Measurements from ENCODE around the gene ELL. TPM values are rescaled to one million over a fixed set of nuclear protein-coding genes. Genes with fewer than 3 reads are reported as not detected.

ELL gene
- polyA plus RNA-seq, 1 donor = 20.8 TPM

DNA sequence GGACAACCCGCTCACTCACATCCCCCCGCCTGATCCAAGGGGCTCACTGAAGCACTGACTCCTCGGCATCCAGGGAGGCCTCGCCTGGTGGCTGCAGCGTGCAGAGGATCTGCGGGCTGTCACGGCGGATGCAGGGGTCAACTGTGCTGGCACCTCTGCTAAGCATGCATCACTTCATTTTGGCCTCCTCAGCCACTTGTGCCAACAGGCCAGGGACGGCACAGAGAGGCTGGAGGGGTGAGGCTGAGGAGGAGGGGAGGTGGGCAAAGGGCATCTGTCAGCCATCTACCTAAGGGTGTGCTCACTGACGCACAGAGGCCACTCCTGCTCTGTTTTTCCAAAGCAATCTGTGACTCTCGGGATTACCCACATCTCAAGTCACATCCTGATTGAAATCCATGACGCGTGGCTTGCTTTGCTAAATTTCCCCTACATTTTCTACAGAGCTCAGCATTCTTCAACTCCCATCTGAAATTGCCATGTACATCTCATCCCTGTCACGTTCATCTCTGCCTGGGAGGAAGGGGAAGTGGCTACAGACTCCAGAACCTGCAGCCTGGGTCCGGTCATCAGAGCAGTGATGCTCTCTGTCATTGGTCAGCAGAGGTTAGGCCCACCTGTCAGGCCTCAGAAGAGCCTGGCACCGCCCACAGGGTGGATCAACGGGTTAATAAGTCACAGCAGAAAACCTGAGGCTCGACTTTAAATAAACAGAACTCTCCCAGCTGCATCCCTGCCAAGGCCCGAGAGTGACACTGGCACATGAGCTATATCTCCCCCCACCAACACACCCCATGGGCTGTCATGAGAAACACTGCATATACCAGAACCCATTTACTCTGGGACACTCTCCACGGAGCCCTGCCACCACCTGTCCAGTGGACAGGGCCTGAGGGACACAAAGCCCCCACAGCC is 17.6 kb downstream of the ELL start:
- DNase-seq = no peak

DNA sequence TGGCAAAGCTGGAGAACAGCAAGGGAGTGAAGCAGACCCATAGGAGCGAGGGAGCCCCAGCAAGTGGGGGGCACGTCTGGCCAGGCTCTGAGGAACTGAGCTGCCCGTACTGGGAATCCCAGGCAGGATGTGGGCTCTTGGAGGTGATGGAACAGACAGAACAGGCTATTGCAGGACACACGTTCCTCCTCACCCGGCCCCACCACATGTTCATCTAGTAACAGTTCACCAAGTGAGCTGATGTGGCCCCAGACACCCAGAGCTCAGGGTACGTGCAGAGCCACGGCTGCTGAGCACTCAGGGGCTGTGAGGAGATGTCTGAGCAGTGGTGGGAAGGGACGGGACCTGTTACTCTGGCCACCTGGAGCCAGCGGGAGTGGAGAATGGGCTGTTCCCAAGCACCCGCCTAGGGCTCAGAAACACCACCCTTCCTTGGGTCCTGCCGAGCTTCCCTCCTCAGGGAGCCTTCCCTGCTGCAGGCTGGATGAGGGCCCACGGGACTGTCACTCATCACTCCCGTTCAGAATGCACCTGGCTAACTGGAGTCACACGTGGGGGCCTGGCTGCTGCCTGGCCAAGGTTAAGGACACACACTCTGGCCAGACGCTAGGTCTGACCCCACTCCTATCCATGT is 18.4 kb downstream of the ELL start:
- DNase-seq = no peak

DNA sequence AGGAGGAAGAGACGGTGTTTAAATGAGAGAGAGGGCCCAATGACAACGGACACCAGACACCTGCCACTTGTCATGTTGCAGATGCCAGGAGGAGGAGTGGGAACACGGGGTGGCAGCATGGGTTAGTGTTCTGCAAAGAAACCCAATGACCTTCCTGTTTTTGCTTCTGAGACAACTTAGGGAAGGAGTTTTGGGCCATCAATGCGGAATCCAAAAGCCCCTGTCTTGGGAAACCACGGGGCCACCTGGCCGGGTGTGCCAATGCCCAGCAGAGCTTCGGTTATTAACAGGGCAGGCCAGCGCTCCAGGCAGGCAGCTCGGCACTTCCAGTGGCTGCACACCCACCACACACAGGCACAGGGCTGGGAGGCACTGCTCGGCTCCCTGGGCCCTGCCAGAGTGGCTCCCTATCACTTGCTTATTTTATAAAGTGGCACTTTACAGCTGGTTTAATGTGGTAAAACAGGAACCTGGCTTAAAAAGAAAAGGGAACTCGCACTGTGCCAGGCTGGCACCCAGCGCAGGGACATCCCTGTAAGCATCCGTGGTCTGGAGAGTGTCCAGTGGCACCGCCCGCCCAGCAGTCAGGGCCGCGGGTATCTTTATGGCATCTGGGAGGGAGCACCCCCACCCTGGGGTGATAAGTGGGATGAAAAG is 19.1 kb downstream of the ELL start:
- no peak for DNase-seq

DNA sequence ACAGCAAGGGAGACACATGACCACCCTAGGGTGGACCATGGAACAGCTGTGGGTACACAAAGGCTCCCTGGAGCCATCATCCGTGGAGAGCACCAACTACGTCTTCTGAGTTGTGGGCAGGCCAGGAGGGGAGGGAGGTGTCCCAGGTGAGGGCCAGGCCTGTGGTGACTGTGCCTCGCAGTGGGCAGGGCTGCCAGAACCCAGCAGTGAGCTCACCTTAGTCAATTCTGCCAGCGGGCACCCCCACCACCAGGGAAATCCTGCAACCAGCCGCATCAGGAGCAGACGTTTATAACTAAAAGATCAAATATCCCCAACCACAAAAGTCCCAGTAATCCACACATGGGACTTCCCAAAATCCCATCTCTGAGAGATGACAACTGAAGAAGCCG is 19.6 kb downstream of the ELL start:
- DNase-seq = no peak

DNA sequence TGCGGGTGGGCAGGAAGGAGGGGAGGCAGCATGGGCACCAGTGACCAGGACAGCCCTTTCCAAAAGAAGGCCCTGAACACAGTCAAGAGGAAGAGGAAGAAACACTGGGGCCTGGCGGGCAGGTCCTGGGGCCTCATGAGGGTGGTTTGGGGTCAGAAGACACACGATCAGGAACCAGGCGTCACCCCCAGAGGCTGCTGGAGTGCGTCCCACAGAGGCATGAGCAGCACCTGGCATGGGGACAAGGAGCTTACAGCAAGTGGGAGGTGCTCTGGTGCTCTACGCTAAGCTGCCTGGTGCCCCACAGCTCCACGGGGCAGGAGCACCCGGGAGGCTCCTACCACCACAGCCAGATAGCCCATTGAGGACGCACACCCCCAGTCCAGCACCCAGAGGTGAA is 20.0 kb downstream of the ELL start:
- no peak for DNase-seq

DNA sequence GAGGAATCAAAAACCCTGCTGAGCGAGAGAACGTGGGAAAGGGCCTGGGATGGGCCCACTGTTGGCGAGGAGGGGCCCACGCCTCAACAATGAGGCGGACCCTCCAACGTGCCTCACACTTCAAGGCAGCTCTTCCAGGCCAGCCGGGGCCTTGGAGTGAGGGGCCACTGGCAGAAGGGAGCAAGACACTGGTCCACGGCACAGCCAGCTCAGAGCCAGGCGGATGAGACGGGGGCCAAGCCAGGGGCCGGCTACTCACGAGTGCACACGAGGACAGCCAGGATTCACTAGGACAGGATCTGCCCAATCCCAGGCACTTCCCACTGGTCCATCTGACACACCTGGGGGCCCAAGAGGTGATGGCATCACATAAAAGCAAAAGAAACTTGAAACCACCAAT is 20.5 kb downstream of the ELL start:
- DNase-seq = no peak

DNA sequence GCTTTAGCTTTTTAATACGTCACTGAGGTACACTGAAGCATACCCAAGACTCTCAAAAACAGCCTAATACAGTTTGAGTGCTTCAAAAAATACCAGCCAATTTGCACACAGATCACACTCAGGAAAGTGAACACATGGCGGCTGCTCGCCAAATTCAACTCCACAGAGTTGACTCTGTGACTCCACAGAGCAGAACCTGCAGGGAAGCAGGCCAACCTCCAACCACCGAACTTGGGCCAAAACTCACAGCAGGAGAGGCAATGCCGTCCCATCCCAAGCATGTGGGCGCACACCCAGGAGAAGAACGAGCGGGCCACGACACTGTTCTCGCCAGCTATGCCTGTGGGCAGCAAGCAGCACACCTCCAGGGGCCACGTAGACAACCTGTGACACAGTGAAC is 21.1 kb downstream of the ELL start:
- DNase-seq = no peak

DNA sequence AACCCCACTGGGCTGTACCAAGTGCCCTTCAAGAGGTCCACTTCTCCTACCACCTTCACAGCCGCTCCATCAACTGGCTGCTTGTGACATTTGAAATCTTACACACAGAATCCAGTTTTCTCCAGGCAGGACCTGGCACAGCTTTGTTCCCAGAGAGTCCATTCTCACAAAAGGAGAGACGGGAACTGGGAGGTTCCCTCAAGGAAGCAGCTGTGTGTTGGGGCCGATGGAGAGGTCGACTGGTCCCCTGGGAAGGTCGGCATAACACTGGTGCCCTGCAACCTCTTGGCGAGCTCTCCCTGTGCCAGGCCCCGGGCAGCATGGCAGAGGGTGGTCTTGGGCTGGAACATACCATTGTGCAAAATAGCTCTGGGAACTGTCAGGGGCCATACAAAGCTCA is 21.5 kb downstream of the ELL start:
- DNase-seq = no peak

DNA sequence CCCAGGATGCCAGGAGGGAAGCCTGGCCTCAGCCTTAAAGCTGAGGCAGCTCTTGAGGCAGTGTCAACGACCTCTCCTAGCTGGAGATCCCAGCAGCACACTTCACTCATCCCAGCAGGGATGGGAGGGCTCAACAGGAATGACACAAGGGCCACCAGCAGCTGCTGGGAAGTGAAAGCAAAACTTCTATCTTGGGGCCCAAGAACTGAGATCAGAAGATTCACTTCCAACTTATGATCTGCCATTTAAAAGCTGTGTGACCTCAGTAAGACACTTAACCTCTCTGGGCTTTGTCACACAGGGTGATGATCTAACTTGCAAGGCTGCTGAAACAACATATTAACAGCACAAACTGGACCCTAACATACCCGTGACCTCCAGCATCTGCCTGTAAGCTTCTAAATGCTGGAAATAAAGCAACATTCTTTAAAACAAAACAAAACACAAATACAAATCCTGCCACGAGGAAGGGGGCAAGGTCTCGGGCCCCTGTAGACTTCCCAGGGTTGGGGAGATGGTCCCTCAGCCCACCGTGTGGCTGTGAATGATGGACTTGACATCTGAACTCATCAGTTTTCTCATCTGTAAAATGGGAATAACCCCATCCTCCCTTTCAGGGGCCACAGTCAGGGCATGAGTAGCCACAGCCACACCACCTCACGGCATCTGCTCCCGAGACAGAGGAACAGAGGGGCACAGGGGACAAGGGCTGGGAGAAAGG is 22.7 kb downstream of the ELL start:
- no peak for DNase-seq

DNA sequence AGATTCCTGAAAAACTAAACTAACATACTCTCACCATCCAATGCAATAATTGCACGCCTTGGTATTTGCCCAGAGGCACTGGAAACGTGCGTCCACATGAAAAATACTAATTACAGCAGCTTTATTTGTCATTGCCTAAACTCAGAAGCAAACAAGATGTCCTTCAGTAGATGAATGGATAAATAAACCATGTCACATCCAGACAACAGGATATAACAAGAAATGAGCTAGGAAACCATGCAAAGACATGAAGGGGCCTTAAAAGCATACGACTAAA is 25.0 kb downstream of the ELL start:
- DNase-seq = no peak

DNA sequence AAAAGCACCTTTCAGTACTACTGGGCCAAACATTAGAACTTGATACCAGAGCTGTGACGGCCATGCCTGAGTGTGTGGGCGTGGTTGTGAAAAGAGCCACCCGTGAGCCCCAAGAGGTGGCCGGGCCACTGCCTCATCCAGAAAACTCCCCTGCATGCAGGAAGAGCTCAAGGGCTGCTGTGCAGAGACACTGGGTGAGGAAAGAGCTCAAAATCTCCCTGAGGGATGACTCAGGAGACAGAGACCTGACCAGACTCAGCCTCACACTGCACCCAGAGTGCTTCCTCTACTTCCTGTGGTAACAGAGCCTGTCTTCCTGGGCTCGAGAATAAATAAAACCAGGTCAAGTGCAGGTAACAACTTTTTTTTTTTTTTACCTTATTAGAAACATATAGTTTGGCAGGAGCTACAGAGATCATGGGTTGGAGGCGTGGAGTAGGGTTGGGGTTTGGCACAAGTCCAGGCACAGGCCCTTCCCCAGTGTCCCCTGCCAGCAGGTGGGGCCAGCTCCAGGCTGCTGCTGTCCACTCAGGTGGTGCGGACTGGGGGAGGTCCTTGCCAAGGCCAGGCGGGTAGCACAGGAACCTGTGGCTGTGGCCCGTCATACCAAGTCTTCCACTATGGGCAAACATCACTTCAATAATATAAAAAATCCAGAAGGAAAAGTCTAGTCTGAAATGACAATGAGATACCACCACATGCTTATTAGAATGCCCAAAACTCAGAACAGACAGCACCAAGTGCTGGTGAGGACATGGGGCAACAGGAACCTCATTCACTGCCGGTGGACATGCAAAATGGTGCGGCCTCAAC is 25.5 kb downstream of the ELL start:
- DNase-seq = no peak

DNA sequence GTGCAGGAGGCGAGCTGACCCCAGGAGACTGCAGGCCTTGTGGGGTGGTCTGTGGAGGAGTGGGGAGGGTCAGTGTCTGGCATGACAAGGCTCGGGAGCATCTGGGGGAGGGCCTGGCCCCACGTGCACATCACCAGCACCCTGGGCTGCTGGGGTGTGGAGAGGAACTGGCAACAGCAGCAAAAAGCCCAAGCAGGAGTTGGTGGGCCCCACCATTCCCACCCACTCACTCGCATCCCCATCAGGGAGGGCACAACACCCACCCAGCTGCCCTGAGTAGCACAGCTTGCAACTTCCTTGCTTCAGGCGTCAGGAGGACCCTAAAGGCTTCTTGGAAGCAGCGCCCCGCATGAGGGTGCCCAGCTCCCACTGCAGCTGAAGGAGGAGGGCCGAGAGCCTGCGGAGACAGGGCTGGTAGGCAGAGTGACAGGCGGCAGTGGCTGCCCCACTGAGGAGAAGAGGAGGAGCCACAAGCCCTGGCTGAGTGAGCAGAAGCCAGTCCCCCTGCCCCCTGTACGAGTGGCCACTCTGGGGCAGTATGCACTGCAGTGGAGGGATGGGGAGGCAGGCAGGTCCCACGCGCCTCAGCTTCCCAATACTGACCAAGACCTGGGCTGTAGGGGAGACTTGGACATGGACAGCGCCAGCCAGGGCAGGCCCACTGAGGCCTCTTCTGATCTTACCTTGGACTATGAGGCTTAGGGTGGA is 26.5 kb downstream of the ELL start:
- DNase-seq = no peak

DNA sequence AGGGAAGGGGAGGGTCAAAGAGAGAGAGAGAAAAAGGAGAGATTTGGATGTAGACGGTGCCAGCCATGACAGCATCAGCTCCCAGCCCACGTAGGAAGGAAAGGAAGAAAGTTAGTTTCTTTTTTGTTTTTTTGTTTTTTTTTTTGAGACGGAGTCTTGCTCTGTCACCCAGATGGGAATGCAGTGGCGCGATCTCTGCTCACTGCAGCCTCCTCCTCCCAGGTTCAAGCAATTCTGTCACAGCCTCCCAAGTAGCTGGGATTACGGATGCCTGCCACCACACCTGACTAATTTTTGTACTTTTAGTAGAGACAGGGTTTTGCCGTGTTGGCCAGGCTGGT is 27.6 kb downstream of the ELL start:
- DNase-seq = no peak

DNA sequence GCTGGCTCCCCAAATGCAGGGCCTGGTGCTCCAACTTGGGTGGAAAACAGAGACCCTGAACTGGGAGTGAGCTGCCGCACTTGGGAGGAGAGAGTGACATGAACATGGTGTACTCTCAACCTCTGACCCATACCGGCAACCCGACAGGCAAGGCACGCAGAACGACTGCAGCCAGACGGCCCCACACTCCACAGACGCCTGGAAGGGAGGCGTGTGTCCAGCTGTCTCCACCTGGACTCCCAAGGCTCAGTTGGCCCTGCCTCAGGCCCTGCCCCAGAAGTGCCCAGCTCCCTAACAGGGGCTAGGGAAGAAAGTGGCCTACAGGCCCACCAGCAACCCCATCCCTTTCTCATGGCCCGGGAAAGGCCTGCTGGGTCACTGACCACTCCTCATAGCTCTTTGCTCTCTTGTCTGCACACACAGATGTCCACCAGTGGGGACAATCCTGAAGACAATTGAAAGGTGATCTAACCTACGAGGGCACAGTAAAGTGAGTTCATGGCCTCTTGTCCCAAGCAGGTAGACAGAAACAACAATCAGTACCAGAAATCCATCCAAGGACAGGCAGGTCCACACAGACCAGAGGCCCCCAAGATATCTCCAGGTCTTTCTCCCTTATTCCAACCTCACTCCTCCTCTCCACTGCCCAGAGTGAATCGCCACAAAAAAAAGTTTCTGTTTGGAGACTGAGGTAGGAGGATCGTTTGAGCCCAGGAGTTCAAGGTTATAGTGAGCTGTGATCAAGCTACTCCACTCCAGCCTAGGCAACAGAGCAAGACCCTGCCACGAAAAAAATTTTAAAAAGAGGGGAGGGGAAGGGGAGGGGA is 28.2 kb downstream of the ELL start:
- DNase-seq = no peak

DNA sequence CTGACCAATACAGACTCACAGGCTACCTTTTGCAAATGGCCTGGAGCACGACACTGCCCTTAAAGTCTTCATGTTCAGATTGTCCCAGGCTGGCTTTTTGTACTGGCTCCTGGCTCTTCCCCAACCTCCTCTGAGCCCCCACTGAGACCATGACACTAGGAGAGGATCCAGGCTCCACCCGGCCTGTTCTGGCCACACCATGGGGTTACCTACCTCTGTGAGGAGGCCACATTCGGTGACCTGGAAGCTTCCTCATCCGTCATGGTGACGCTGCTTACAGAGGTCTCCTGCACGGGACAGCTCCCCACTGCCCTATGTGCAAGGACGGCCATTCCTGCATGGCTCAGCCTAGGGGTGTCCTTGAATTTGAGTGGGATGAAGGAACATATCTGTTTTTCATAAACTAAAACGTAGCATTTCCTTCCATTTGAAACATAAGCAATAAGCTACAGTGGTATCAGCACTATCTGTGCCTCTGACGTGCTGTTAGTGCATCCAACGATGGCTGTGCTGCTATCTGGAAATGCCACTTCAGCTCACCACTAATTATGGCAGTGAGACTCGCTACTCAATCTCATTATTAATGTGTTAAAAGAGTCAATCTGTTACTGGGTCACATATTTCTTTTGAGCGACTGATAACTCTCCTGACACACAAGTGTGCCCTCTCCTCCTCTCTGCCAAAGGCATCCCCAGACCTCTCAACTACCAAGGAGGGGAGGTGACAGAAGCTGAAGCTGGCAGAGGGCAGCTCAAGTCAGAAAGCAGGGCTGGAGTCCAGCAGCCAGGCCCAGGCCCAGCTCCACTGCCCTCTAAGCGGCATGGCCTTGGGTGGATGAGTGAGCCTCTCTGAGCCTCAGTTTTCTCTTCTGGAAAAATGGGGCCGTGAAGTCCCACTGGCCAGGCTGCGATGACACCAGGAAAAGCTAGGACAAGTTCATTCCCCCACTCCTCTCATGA is 29.6 kb downstream of the ELL start:
- DNase-seq = no peak

DNA sequence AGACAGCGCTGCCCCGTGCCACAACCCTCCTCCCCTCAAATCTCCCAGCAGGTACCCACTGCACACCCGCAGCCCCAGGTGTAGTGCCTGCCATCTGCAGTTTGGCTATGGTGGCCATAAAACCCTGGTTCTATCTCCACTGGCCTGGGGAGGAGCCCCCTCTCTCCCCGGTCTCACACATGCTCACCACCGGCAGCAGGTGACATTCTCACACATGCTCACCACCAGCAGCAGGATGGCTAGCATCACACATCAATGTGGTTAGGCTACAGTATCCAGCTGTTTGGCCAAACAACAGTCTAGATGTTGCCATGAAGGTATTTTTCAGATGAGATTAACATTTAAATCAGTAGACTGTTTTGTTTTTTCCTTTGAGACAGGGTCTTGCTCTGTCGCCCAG is 31.1 kb downstream of the ELL start:
- DNase-seq = no peak

DNA sequence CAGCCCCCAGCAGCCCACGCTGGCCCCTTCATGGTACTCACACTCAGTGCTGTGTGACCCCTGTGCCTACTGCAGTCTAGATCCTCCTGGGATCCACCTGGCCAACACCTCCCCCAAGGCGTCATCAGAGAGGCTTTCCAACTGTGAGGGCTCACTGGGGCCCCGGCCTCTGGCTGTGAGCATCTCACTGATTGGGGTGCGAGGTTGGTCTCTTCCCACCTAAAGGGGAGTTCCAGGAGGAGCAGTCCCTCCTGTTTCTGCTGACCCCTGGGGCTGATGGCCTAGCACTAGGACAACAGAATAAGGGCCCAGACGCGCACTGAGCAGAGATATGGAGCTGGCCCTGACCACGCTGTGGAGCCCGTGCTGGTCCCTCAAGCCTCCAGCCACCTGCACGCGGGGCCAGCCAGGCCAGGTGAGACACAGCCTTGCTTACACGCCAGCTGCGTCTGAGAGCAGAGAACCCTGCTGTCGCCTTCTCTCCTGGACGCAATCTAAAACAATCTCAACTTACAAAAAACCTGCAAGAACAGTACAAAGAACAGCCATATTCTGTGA is 32.2 kb downstream of the ELL start:
- no peak for DNase-seq

DNA sequence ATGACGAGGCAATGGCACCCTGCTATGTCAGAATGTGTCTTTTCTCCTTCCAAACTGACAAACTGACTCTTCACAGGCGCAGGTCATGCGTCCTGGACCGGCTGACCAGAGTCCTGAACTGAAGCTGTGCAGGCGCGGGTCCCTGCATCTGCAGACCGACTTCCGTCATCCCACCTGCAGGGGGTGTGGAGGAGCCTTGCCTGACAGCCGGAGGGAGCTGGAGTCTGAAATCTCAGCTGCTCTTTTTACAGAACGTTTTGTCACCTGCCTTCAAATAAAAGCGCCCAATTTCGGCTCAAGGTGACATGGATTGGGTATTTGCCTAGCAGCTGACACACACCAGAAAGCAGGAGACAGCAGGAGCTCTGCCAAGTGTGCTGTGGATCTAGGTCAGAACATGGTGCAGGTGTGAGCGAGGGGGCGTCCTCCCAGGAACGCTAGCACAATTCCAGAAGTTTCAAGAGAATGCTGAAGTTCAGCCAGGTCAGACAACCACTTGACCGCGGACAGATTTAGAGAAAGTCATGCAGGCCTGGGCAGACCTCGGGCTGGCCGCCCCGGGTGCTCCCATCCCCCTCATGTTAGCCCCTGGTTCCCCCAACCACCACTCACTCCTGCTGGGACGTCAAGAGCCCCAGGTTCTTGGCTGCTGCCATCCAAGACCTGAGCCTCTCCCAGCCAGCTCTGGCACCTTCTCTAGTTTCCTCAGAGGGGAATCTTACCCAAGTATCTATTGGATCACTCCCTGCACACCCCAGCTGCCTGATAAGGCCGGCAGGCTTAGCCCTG is 32.8 kb downstream of the ELL start:
- DNase-seq = no peak

DNA sequence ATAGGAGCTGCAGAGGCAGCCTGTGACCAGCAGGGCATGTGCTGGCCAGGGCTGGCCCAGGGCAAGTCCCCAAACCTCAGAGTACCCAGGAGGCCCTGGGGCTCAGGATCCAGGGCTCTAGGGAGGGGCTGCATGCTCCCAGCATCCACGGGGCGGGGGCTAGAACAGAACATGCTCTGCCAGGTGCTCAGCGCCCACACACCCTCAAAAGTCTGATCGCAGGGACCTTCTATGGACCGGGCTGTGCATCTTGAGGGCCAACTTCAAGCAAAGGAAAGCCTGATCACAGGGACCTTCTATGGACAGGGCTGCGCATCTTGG is 33.5 kb downstream of the ELL start:
- DNase-seq = no peak

Measured in hindlimb muscle (tissue), 1 donor.